NCI-H1092 treated with DMSO at 0.1 percent for 48 hours (cell line): Measurements from ENCODE around the gene ADRM1.

Experiments
- DNase-seq: peaks from one replicate; lab custom pipeline; 2025; lab: John Stamatoyannopoulos, UW

ADRM1 gene, protein sequence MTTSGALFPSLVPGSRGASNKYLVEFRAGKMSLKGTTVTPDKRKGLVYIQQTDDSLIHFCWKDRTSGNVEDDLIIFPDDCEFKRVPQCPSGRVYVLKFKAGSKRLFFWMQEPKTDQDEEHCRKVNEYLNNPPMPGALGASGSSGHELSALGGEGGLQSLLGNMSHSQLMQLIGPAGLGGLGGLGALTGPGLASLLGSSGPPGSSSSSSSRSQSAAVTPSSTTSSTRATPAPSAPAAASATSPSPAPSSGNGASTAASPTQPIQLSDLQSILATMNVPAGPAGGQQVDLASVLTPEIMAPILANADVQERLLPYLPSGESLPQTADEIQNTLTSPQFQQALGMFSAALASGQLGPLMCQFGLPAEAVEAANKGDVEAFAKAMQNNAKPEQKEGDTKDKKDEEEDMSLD

DNA sequence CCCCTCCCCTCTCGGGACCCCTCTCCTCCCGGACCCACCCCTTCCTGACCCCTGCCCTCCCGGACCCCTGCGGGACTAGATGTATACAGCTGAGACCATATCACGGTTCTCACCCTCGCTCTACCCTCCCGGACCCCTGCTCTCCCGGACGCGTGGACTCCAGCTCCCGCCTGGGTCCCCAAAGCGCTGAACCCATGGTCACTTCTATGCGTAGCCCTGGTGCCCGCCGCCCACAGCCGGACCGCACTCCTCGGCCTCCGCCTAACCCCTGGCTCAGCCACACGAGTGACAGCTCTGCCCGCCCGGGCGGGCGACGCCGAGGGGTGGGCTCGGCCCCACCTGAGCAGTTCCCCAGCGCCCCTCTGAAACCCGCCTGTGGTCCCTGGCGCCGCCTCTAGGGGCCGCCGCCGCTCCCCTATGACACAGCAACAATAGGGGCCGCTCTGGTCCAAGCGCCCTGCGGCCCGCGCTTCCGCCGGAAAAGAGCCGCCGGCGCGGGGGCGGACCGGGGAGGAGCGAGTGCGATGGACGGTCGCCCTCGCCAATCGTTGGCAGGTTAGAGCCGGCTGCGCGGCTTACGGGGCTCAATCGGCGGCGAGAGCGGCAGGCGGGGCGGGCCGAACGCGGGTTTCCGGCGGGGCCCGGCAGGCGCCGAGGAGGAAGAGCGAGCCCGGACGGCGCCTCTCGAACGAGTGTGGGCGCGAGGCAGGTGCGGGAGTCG, at the start of gene ADRM1:
Gene ADRM1 (plus strand): TSS at position 657 of the 721 bp plus-strand sequence. CDS start 572 bp downstream, outside the sequence.
- DNase-seq, result peak; percentile 97

DNA sequence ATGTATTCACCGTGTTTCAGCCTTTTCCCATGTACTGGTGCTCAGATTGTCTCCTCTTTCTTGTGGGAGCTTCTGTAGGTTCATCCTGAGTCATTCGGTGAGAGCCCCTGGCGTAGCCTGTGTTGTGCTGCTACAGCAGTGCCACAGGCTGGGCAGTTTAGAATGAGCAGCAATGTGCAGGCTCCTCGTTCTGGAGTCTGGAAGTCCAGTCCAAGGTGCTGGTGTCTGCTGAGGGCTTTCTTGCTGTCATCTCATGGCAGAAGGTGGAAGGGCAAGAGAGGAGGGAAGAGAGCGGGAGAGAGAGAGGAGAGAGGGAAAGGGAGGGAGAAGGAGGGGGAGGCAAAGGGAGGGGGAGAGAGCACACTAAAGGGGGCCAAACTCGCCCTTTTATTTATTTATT, 49.4 kb upstream of the ADRM1 start:
- no peak for DNase-seq

- DNase-seq, result no peak
Observed at GRCh38 chr20:62254021-62254724, 48.6 kb upstream of the ADRM1 start.

GRCh38 chr20:62255976-62256375, 46.8 kb upstream of the ADRM1 start:
- DNase-seq, result no peak

GRCh38 chr20:62258499-62259293, 44.1 kb upstream of the ADRM1 start:
- no peak for DNase-seq

DNA sequence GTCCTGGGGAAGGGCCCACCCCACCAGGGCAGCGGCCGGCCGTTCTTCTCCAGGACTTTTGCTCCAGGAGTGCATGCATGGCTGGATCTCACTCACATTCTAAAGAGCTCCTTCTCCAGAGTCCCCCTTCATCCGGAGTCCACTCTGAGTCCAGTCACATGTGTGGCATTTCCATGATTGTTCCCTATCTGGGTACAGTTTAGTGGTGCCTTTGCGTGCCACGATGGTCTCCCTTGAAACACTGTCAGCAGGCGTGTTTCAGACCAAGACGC, 43.6 kb upstream of the ADRM1 start:
- no peak for DNase-seq

DNA sequence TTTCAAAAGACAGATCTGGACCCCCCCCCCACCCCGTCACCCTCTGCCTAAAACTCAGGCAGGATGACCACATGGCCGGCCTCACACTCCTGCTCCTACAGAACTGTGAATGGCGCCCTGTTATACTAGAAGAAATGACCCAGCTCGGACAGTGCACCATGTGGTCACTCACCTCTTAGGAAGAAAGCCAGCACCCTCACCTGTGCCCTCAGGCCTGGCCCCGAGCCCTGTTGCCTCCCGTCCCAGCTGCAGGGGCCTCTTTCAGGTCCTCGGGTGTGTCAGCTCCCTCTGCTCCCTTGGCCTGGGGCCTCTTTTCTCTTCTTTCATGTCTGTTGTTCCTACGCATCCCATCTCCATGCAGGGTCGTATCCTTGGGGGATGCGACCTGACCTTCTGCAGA, 40.7 kb upstream of the ADRM1 start:
- no peak for DNase-seq

- no peak for DNase-seq
Observed at GRCh38 chr20:62263396-62263795, 39.4 kb upstream of the ADRM1 start.

DNA sequence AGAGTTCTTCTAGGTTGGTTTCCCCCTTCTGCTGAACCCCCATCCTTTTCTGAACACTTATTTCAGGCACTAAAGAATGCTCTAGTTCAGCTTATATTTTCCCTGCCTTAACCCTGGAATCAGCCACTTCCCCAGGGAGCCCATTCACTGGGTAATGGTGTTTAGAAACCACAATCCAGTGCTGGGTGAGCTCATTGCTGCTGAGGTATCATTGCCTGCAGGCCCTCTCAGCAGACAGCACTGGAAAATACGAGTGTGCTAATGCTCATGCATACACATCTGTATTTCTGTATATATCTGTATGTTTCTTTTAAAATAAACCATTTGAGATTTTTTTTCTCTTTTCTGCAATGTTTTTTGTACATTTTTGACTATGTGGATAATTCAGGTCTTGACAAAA, 37.4 kb upstream of the ADRM1 start:
- no peak for DNase-seq

- DNase-seq, result no peak
Observed at GRCh38 chr20:62266340-62266739, 36.5 kb upstream of the ADRM1 start.

- no peak for DNase-seq
Observed at GRCh38 chr20:62266851-62267250, 35.9 kb upstream of the ADRM1 start.

GRCh38 chr20:62267543-62267942, 35.3 kb upstream of the ADRM1 start:
- DNase-seq, result no peak

GRCh38 chr20:62268228-62268900, 34.4 kb upstream of the ADRM1 start:
- DNase-seq, result no peak

DNA sequence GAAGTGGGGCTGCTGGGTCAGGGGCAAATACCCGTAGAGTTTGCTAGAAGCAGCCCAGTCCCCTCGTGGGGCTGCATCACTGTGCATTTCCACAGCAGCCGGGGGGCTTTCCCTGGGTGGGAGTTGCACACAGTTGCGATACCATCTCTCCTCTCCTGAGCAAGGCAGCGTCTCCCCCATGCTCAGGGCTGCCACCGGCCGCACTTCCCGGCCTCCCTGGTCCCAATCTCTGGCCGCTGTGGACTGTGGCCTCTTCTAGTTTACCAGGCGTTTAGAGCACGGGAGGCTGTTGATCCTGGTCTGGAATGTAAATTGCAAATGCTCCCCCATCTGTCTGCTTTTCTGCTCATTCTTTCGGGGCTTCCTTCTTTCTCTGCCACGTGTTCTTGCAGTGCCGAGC, 33.4 kb upstream of the ADRM1 start:
- DNase-seq, result no peak

- no peak for DNase-seq
Observed at GRCh38 chr20:62269871-62270270, 32.9 kb upstream of the ADRM1 start.

DNA sequence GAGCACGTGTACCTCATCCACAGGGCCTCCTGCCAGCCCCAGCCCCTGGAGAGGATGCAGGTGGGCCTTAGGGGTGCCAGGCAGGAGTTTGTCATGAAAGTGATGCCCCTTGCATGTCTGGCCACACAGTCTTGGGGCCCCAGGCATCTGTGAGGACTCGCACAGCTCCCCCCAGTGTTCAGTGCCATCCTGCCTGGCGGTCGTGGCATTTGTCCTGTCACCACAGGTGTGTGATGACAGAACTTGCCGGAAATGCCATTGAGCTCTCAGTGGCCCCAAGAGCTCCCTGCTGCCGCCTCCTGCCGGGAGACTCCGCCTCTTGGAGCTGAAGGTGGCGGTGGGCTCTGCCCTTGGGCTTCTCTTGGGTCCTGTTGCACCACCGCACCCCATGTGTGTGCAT, 30.6 kb upstream of the ADRM1 start:
- no peak for DNase-seq

- no peak for DNase-seq
Observed at GRCh38 chr20:62273416-62273815, 29.4 kb upstream of the ADRM1 start.

GRCh38 chr20:62274332-62274950, 28.4 kb upstream of the ADRM1 start:
- no peak for DNase-seq

DNA sequence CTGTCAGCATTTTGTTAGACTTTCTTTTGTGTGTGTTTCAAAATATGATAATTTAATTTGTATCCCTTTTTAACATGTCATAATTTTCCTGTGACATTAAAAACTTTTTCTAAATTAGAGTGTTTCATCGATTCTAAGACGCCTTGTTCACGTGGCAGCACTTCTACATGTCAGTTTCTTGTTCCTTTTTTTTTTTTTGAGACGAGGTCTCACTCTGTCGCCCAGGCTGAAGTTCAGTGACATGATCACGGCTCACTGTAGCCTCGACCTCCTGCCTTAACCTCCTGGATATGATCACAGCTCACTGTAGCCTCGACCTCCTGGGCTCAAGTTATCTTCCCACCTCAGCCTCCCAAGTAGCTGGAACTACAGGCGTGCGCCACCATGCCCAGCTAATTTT, 27.6 kb upstream of the ADRM1 start:
- DNase-seq, result no peak

DNA sequence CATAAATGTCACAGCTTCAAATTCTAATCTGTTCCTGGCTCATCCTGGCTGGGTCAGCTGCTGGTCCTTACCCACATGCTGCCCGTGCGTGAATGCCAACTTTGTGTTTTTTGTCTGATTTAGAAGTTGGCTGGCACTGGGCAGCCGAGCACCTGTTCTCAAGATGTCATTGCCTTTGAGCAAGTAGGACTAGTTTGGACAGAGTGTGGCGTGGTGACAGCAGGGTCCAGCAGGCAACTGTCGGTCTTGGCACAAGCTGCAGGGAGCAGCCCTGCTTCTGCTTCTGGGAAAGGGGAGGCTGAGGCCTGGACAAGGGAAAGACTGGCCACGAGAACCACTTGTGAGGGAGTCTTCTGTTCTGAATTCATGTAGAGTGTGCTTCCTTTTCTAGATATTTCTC, 26.4 kb upstream of the ADRM1 start:
- DNase-seq, result no peak

DNA sequence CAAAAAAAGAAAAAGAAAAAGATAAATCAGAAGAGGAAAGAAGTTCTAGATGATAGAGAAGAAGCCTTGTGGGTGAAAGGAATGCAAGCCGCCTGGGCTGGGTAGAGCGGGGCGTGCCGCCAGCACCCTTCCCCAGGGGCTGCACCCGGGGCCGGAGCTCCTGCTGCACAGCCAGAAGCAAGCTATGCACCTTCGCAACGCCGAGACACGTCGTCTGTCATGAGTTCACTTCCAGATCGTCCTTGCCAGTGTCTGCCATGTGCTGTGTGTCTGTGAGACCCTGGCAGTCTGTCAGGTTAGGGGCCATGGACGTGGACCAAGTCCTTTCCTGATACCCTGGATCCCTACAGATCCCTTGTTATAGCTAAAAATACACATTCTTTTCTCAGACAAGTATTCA, 25.5 kb upstream of the ADRM1 start:
- no peak for DNase-seq
